DND-41 (cell line): ENCODE data around the gene SPACA6.

Experiments used
- CTCF ChIP-seq: IDR thresholded peaks from 2 replicates; pipeline ENCODE4 v1.5.1; 2012; ENCODE audit warnings: borderline replicate concordance, low read length, moderate library complexity, mild to moderate bottlenecking; ENCODE audit not compliant: poor library complexity, severe bottlenecking; ENCODE audit errors: extremely low read depth
- EZH2 ChIP-seq: IDR thresholded peaks from 3 replicates; pipeline ENCODE4 v1.6.1; 2012; ENCODE audit warnings: borderline replicate concordance, low read depth, mild to moderate bottlenecking, moderate library complexity, low read length, inconsistent platforms; ENCODE audit not compliant: severe bottlenecking

- TF ChIP-seq CTCF, result no peak
- TF ChIP-seq EZH2, result no peak
Observed at GRCh38 chr19:51680474-51680873, 12.7 kb upstream of the SPACA6 start.
